GM23248 (cell line): ENCODE data around the gene TLNRD1. TPM values are rescaled to one million over a fixed set of nuclear protein-coding genes. Genes with fewer than 3 reads are reported as not detected.
A peak's percentile ranks its signal among the peaks of the same experiment; 100 is the strongest.
"Not testable (repeated sequence)": the region's sequence is repeated elsewhere in the genome, so short reads cannot be mapped to it uniquely, and the experiment has no call there.

Source experiments
- DNase-seq: peaks from one replicate; pipeline ENCODE4 v3.0.0-alpha.2; 2015
- H2AFZ ChIP-seq: fragments of 200-600 bp; sonication (generic); 2 replicates; pipeline ENCODE4 v1.6.1; 2016; ENCODE audit warnings: antibody characterized with exemption
- H3F3A ChIP-seq: fragments of 200-600 bp; sonication (generic); 2 replicates; pipeline ENCODE4 v1.6.1; 2016; ENCODE audit warnings: mild to moderate bottlenecking, antibody characterized with exemption, mixed run types; ENCODE audit not compliant: insufficient read depth
- H3K27ac ChIP-seq: fragments of 200-600 bp; sonication (generic); 2 replicates; pipeline ENCODE4 v1.5.1; 2016; ENCODE audit warnings: mild to moderate bottlenecking
- H3K27me3 ChIP-seq: fragments of 200-600 bp; sonication (generic); replicated peaks from 2 replicates; pipeline ENCODE4 v1.6.1; 2016; ENCODE audit warnings: mild to moderate bottlenecking; ENCODE audit not compliant: insufficient read depth
- H3K36me3 ChIP-seq: fragments of 200-600 bp; sonication (generic); 2 replicates; pipeline ENCODE4 v1.6.1; 2016; ENCODE audit warnings: low read depth, mild to moderate bottlenecking
- H3K4me1 ChIP-seq: fragments of 200-600 bp; sonication (generic); 2 replicates; pipeline ENCODE4 v1.6.1; 2016; ENCODE audit warnings: mild to moderate bottlenecking; ENCODE audit not compliant: insufficient read depth
- H3K4me2 ChIP-seq: fragments of 200-600 bp; sonication (generic); one replicate; pipeline ENCODE4 v1.6.1; 2016; ENCODE audit warnings: mild to moderate bottlenecking; ENCODE audit not compliant: unreplicated experiment
- H3K4me3 ChIP-seq: fragments of 200-600 bp; sonication (generic); 2 replicates; pipeline ENCODE4 v1.5.1; 2016; ENCODE audit warnings: mild to moderate bottlenecking
- H3K79me2 ChIP-seq: fragments of 200-600 bp; sonication (generic); 2 replicates; pipeline ENCODE4 v1.6.1; 2016; ENCODE audit warnings: mild to moderate bottlenecking; ENCODE audit not compliant: insufficient read depth
- H3K9ac ChIP-seq: fragments of 200-600 bp; sonication (generic); 2 replicates; pipeline ENCODE4 v1.6.1; 2016; ENCODE audit warnings: mild to moderate bottlenecking
- H3K9me2 ChIP-seq: fragments of 200-600 bp; sonication (generic); 2 replicates; pipeline ENCODE4 v1.6.1; 2016; ENCODE audit warnings: mixed run types, mild to moderate bottlenecking, moderate library complexity; ENCODE audit not compliant: insufficient read depth
- H3K9me3 ChIP-seq: fragments of 200-600 bp; sonication (generic); one replicate; pipeline ENCODE4 v1.6.1; 2017; ENCODE audit warnings: low read depth
- H4K20me1 ChIP-seq: fragments of 200-600 bp; sonication (generic); 2 replicates; pipeline ENCODE4 v1.6.0; 2016; ENCODE audit not compliant: insufficient read depth
- EZH2 ChIP-seq: fragments of 200-600 bp; sonication (generic); IDR thresholded peaks from 2 replicates; pipeline ENCODE4 v1.6.1; 2018; ENCODE audit warnings: antibody characterized with exemption, mild to moderate bottlenecking; ENCODE audit not compliant: insufficient read depth, poor library complexity, severe bottlenecking
- EZH2phosphoT487 ChIP-seq: fragments of 200-600 bp; sonication (generic); IDR thresholded peaks from 2 replicates; pipeline ENCODE4 v1.6.1; 2018; ENCODE audit warnings: antibody characterized with exemption, moderate library complexity, mild to moderate bottlenecking, low read depth; ENCODE audit not compliant: insufficient read depth
- WGBS, 2 experiments: methylation state at CpG; one replicate each; pipeline ENCODE4 v1.1.6; 2015 to 2017; ENCODE audit warnings: low lambda C conversion rate in 2 of 2, low coverage in 1 of 2; ENCODE audit errors: missing lambda C conversion rate in 2 of 2; 5-methylcytosine and 5-hydroxymethylcytosine counted together
- in situ Hi-C: fragments of 300-500 bp; cut with MboI; formaldehyde crosslinking; loops from 2 replicates; pipeline ENCODE4 v1.15.0; 2020
- polyA plus RNA-seq: library from polyadenylated mRNA; unstranded; fragments of >200 nt; fragmentation: Nextera tagmentation; extraction: Ambion mirVana; gene quantifications from 2 replicates; pipeline ENCODE4 v1.2.1, GENCODE V29; 2016
- total RNA-seq: library from RNA; depleted of rRNA; stranded (reverse); fragments of >200 nt; shearing (Covaris generic); gene quantifications from 2 replicates; pipeline ENCODE4 v1.2.3, GENCODE V29; 2014; rRNA removed

The TLNRD1 gene
- total RNA-seq: 10.7 and 11.5 TPM in 2 replicates
- polyA plus RNA-seq: 2.8 and 2.9 TPM in 2 replicates

DNA sequence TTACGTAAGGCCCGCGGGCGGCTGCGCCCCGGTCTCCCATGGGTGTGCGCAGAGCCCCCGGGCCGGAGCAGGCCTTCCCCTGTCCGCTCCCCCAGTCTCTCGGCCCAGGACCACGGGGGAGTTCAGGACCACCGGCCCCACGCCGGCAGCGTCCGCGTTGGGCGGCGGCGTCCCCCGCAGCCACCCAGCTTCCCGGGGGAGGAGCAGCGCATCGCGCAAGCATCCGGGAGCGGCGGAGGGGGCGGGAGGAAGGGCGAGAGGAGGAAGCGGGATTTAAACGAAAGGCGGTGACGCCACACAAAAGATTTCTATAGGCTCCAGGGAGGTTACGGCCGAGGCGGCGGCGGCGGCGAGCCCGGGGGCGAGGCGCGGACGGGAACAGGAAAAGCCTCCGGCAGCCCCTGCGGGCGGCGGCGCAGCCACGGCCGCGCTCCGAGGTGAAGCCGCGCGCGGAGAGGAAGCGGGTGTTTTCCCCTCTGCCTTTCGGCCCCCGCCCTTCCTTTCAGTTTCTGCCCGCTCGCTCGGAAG lies at the start of gene TLNRD1:
Gene TLNRD1 (plus strand): TSS at position 300 of the 528 bp plus-strand sequence. CDS start 1,349 bp downstream, outside the sequence.
- Histone ChIP-seq H3K36me3 (no peaks in the 10 kb centered on the region), H3K9me2 (no peaks in the 10 kb centered on the region), H4K20me1 (peaks cover 10% of the 10 kb centered on the region; the same call in 1 of the 2 replicates), H2AFZ (peak within 1 kb of the TSS; percentile 74), H3K4me3 (peak within 1 kb of the TSS; percentile 89), H3K27me3 (no peaks in the 10 kb centered on the region), H3K79me2 (peaks cover 42% of the 10 kb centered on the region), H3F3A (peaks cover 20% of the 10 kb centered on the region; the same call in 1 of the 2 replicates), H3K9me3 (no peaks in the 10 kb centered on the region), H3K4me1 (peaks cover 30% of the 10 kb centered on the region), H3K9ac (peak within 1 kb of the TSS; percentile 97), H3K27ac (peak within 1 kb of the TSS; percentile 95), H3K4me2 (peak within 1 kb of the TSS; percentile 80)
- no peak for TF ChIP-seq EZH2phosphoT487
- no peak for TF ChIP-seq EZH2
- in situ Hi-C loops: no loop called here
- WGBS, 2 experiments: 0 to 2% methylated on average over 50 of the region's 66 CpGs
- peak; percentile 95 for DNase-seq

DNA sequence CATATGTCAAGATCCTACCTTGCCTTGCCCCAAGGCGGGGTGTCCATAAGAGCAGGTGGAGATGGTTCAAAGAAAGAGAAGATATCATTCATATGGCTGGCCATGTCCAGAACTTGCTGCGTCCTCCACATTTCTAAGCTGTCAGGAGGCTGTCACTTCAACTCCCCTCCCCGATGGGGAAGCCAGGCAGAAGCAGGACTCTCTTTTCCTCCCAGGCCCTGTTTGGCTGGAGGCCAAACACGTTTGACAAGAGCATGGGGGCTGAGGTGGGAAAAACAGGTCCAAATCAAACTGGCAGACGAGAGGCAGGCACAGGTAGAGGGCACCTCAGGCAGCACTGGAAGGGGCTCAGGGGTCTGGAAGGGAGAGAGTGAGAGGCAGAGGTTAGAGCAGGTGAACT lies 48.8 kb upstream of the TLNRD1 start:
- no peak for TF ChIP-seq EZH2
- no peak for TF ChIP-seq EZH2phosphoT487
- Histone ChIP-seq H3K4me1 (peaks cover 7% of the 10 kb centered on the region; the same call in 1 of the 2 replicates), H3K9me2 (no peaks in the 10 kb centered on the region), H3K27me3 (no peaks in the 10 kb centered on the region), H3K79me2 (no peaks in the 10 kb centered on the region), H3F3A (peaks cover 72% of the 10 kb centered on the region), H3K27ac (no peak overlapping the region), H2AFZ (no peak overlapping the region), H3K36me3 (peaks cover 37% of the 10 kb centered on the region), H3K4me3 (no peak overlapping the region), H4K20me1 (no peaks in the 10 kb centered on the region), H3K9me3 (no peaks in the 10 kb centered on the region), H3K9ac (no peak overlapping the region), H3K4me2 (no peak overlapping the region)
- in situ Hi-C loops: no loop called here
- 72 to 76% methylated on average over 5 of the region's 5 CpGs for WGBS, 2 experiments
- no peak for DNase-seq

DNA sequence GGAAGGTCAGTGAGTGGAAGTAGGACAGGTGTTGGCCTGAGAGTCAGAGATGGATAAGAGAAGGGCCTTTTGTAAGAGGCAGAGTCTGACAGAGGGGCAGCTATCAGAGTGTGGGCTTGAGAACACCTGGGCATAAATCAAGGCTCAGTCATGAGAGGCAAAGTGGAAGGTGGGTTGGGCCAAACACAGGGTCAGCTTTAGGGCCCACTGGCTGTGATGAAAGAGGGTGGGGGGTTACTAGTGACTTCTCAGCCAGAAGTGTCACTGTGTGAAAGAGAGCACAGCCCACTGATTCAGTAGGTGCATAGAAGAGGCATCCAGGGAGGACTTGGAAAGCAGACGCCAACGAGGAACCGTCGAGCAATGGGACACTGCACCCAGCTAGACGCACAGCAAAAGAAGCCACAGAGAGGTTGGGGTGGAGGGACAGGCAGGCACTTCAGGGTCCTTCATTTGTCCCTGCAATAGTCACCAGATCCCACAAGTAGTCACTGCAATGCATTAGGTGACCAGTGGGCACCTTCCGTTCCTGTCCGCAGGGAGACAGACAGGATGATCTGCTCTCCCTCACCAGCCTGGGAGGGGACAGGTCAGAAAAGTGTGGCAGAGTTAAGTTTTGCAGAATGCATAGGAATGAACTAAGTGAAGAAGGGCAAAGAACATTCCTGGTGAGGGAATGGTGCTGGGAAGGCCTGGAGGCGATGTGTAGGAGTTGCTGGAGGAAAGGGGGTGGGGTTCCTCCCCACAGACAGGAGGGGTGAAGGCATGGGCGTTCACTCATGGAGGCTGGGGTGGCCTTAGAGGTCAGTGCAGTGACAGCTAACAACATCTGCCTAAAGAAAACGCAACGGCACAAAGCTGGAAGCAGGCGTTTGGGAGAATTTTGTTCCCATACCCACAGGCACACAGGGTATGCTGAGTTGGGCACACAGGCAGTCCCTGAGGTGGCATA lies 47.4 kb upstream of the TLNRD1 start:
- no peaks in the 10 kb centered on the region for H3K9me2 ChIP-seq
- no peaks in the 10 kb centered on the region for H3K9me3 ChIP-seq
- peaks cover 58% of the 10 kb centered on the region for H3F3A ChIP-seq
- H3K36me3 ChIP-seq: peaks cover 23% of the 10 kb centered on the region; the same call in 1 of the 2 replicates
- H3K4me1 ChIP-seq: peaks cover 12% of the 10 kb centered on the region; the same call in 1 of the 2 replicates
- no peak overlapping the region for H3K4me2 ChIP-seq
- no peak overlapping the region for H3K4me3 ChIP-seq
- no peaks in the 10 kb centered on the region for H3K27me3 ChIP-seq
- DNase-seq: no peak
- TF ChIP-seq EZH2phosphoT487 (no peak), EZH2 (no peak)
- WGBS, 2 experiments: 95 to 96% methylated on average over 12 of the region's 12 CpGs
- H3K27ac ChIP-seq: no peak overlapping the region
- in situ Hi-C loops: no loop called here
- no peaks in the 10 kb centered on the region for H3K79me2 ChIP-seq
- no peak overlapping the region for H3K9ac ChIP-seq
- no peaks in the 10 kb centered on the region for H4K20me1 ChIP-seq
- no peak overlapping the region for H2AFZ ChIP-seq

DNA sequence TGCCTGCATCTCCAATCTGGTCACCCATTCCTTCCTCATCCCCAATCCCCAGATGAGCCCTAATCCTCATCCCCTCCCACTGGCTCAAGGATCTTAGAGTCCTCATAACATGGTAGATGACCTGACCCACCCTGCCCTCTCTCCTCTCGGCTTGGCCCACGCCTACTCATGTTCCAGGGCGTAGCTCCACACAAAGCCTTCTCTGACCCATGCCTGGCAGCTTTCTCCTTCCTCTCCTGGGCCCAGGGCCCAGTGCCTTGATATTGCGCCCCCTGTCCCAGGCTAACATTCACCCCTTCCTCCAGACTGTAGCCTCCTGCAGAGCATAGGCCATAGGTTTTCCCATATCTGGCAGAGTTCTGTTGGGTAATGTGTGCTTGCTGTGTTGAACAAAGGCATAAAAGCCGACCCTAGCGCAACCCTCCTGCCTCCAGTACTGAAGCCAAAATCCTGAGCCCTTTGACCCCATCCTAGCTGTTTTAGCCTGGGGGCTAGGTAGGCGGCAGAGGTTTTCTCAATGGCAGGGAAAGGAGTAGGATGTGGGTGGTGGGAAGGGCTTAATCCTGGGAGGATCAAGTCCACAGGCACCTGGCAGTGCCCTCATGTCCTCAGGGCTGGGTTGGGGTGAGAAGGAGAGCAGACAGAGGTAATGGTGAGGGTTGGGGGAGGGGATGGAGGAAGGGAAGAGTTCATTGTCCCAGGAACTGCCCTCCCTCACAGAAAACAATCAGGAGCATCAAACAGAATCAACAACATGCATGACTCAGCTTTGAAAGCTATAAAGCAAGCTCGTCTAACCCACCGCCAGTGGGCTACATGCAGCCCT lies 46.6 kb upstream of the TLNRD1 start:
- in situ Hi-C loops: no loop called here
- H3K27ac ChIP-seq: no peak overlapping the region
- H2AFZ ChIP-seq: no peak overlapping the region
- H3K27me3 ChIP-seq: no peaks in the 10 kb centered on the region
- H3K9me3 ChIP-seq: no peaks in the 10 kb centered on the region
- H3K4me2 ChIP-seq: no peak overlapping the region
- 98% methylated on average over 9 of the region's 9 CpGs for WGBS, 2 experiments
- H3F3A ChIP-seq: peaks cover 51% of the 10 kb centered on the region
- H3K4me1 ChIP-seq: peaks cover 12% of the 10 kb centered on the region; the same call in 1 of the 2 replicates
- H3K79me2 ChIP-seq: no peaks in the 10 kb centered on the region
- H3K4me3 ChIP-seq: no peak overlapping the region
- H3K9ac ChIP-seq: no peak overlapping the region
- H3K36me3 ChIP-seq: peaks cover 18% of the 10 kb centered on the region; the same call in 1 of the 2 replicates
- no peaks in the 10 kb centered on the region for H3K9me2 ChIP-seq
- TF ChIP-seq EZH2: no peak
- TF ChIP-seq EZH2phosphoT487: no peak
- no peaks in the 10 kb centered on the region for H4K20me1 ChIP-seq
- DNase-seq: no peak

DNA sequence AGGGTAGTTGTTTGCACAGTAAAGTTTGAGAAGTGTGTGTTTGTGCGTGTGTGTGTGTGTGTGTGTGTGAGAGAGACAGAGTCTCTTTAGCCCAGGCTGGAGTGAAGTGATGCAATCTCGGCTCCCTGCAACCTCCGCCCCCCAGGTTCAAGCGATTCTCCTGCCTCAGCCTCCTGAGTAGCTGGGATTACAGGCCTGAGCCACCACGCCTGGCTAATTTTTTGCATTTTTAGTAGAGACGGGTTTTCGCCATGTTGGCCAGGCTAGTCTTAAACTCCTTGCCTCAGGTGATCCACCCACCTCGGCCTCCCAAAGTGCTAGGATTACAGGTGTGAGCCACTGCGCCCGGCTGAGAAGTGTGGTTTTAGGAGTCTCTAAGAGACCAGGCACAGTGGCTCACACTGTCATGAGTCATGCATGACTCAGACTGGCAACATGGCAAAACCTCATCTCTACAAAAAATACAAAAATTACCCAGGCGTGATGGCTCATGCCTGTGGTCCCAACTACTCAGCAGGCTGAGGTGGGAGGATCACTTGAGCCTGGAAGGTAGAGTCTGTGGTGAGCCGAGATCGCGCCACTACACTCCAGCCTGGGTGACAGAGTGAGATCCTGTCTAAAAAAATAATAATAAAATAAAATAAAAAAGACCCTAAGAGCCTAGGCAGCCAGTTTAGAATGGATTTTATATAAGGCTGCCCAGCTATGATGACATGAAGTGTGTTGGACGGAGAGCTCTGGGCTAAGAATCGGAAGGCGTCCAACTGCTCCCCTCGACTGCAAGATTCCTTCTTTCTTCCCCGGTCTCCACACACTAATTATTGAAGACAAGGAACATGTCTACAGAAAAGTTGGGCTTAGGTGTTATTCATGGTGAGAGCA lies 44.9 kb upstream of the TLNRD1 start:
- H3K79me2 ChIP-seq, H3K9ac ChIP-seq, H3K27me3 ChIP-seq, H3K9me3 ChIP-seq, H3K4me3 ChIP-seq, in situ Hi-C loops, H4K20me1 ChIP-seq, H3K9me2 ChIP-seq, H2AFZ ChIP-seq: not testable (repeated sequence)
- peak overlapping the region; percentile 2 for H3K4me2 ChIP-seq
- peak; percentile 92 for DNase-seq
- peaks cover 39% of the 10 kb centered on the region for H3F3A ChIP-seq
- H3K4me1 ChIP-seq: peaks cover 12% of the 10 kb centered on the region; the same call in 1 of the 2 replicates
- 45 to 47% methylated on average over 19 of the region's 19 CpGs for WGBS, 2 experiments
- H3K36me3 ChIP-seq: peaks cover 12% of the 10 kb centered on the region; the same call in 1 of the 2 replicates
- H3K27ac ChIP-seq: peak overlapping the region; percentile 40; the same call in 1 of the 2 replicates
